ENCODE data around the gene AKAP3. TPM values are rescaled to one million over a fixed set of nuclear protein-coding genes. Genes with fewer than 3 reads are reported as not detected.

AKAP3 gene
- polyA plus RNA-seq, 2 of the 4 experiments (the other 2 are of a cell fraction) = 0.37 to 0.59 TPM

DNA sequence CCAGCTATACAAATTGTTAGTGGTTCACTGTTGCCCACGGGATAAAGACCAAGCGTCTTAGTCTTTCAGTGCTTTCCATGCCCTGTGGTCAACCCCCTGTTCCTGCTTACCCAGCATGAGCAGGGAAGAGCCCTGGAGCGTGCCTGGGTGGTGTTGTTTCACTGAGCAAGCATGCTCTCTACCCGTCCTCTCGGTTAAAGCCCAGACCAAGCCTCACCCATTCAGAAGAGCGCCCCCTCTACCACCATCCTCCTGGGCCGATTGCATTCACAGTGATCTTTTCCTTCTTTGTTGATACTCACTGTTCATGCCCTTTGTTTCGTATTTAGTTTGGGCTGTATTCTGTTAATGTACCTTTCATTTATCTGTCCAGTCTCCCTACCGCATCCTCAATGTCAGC lies 61.7 kb downstream of the AKAP3 start:
- POLR2A ChIA-PET = no interaction called here
- CTCF ChIA-PET = interaction anchor here (0.5 to 8.5 kb wide), 4 partner anchors 13 to 670 kb away, joined by 3 to 62 read pairs (median 4); no protein-coding TSS in a partner anchor
- H3K4me3 ChIP-seq = no peak overlapping the region
- no peak overlapping the region for H3K27ac ChIP-seq
- no peaks in the 10 kb centered on the region for H3K4me1 ChIP-seq
- TF ChIP-seq PHF8 (IDR thresholded peaks at IDR 0.05; ENCODE audit: borderline replicate concordance, low read depth) (no peak), RAD21 (conservative IDR thresholded peaks at IDR 0.05 in 1 of 2, IDR thresholded peaks at IDR 0.05 in 1 of 2) (no peak), CEBPB (IDR thresholded peaks at IDR 0.05) (no peak), HOXB13 (CRISPR knock-in tag; IDR thresholded peaks at IDR 0.05; ENCODE audit: low read depth) (no peak), MAZ (IDR thresholded peaks at IDR 0.05; ENCODE audit: borderline replicate concordance, low read depth, low read length) (no peak), POLR2AphosphoS2 (conservative IDR thresholded peaks at IDR 0.05; ENCODE audit: low read length) (no peak)
- TF ChIP-seq, protein P1, sequence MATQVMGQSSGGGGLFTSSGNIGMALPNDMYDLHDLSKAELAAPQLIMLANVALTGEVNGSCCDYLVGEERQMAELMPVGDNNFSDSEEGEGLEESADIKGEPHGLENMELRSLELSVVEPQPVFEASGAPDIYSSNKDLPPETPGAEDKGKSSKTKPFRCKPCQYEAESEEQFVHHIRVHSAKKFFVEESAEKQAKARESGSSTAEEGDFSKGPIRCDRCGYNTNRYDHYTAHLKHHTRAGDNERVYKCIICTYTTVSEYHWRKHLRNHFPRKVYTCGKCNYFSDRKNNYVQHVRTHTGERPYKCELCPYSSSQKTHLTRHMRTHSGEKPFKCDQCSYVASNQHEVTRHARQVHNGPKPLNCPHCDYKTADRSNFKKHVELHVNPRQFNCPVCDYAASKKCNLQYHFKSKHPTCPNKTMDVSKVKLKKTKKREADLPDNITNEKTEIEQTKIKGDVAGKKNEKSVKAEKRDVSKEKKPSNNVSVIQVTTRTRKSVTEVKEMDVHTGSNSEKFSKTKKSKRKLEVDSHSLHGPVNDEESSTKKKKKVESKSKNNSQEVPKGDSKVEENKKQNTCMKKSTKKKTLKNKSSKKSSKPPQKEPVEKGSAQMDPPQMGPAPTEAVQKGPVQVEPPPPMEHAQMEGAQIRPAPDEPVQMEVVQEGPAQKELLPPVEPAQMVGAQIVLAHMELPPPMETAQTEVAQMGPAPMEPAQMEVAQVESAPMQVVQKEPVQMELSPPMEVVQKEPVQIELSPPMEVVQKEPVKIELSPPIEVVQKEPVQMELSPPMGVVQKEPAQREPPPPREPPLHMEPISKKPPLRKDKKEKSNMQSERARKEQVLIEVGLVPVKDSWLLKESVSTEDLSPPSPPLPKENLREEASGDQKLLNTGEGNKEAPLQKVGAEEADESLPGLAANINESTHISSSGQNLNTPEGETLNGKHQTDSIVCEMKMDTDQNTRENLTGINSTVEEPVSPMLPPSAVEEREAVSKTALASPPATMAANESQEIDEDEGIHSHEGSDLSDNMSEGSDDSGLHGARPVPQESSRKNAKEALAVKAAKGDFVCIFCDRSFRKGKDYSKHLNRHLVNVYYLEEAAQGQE (IDR thresholded peaks at IDR 0.05) = no peak
- TF ChIP-seq, protein P2, sequence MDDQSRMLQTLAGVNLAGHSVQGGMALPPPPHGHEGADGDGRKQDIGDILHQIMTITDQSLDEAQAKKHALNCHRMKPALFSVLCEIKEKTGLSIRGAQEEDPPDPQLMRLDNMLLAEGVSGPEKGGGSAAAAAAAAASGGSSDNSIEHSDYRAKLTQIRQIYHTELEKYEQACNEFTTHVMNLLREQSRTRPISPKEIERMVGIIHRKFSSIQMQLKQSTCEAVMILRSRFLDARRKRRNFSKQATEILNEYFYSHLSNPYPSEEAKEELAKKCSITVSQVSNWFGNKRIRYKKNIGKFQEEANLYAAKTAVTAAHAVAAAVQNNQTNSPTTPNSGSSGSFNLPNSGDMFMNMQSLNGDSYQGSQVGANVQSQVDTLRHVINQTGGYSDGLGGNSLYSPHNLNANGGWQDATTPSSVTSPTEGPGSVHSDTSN (IDR thresholded peaks at IDR 0.05) = no peak
- TF ChIP-seq, protein P3, sequence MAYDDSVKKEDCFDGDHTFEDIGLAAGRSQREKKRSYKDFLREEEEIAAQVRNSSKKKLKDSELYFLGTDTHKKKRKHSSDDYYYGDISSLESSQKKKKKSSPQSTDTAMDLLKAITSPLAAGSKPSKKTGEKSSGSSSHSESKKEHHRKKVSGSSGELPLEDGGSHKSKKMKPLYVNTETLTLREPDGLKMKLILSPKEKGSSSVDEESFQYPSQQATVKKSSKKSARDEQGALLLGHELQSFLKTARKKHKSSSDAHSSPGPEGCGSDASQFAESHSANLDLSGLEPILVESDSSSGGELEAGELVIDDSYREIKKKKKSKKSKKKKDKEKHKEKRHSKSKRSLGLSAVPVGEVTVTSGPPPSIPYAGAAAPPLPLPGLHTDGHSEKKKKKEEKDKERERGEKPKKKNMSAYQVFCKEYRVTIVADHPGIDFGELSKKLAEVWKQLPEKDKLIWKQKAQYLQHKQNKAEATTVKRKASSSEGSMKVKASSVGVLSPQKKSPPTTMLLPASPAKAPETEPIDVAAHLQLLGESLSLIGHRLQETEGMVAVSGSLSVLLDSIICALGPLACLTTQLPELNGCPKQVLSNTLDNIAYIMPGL (CRISPR knock-in tag; IDR thresholded peaks at IDR 0.05; ENCODE audit: borderline replicate concordance) = no peak
- TF ChIP-seq, protein P4, sequence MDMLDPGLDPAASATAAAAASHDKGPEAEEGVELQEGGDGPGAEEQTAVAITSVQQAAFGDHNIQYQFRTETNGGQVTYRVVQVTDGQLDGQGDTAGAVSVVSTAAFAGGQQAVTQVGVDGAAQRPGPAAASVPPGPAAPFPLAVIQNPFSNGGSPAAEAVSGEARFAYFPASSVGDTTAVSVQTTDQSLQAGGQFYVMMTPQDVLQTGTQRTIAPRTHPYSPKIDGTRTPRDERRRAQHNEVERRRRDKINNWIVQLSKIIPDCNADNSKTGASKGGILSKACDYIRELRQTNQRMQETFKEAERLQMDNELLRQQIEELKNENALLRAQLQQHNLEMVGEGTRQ (IDR thresholded peaks at IDR 0.05) = no peak
- FAIRE-seq (no peak), DNase-seq (ENCODE audit: low read depth in 1 of 2, low spot score in 1 of 2) (no peak), ATAC-seq (peak in 1 of 2 experiments; percentile 66; a peak in 3 of 6 replicates)
- H3K4me2 ChIP-seq = no peak overlapping the region
- no peaks in the 10 kb centered on the region for H3K9me3 ChIP-seq
- WGBS (ENCODE audit: missing lambda C conversion rate) = 26% methylated on average over 9 of the region's 9 CpGs

DNA sequence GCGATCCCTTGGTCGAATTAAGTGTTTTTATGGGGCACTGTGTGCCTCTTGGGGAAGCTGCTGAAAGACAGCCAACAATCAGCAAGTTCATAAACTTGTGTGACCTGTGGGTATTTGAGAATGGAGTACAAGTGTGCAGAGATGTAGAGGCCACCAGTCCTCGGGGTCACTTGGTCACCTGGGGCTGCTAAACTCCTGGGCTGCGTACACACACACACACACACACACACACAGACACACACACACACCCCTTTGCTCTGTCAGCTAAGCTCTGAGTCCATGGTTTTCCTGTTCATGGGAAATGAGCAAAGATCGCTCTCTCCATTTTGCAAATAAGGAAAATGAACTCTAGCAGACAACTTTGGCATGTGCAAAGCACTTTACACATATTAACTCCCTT lies 62.4 kb downstream of the AKAP3 start:
- POLR2A ChIA-PET = no interaction called here
- Histone ChIP-seq H3K4me2 (no peak overlapping the region), H3K4me3 (no peak overlapping the region), H3K4me1 (no peaks in the 10 kb centered on the region), H3K27ac (no peak overlapping the region), H3K9me3 (no peaks in the 10 kb centered on the region)
- CTCF ChIA-PET = interaction anchor here (0.5 to 1.5 kb wide), 4 partner anchors 11 to 172 kb away, joined by 3 to 7 read pairs (median 4); no protein-coding TSS in a partner anchor
- 39% methylated on average over 3 of the region's 5 CpGs for WGBS (ENCODE audit: missing lambda C conversion rate)
- TF ChIP-seq POLR2AphosphoS2 (conservative IDR thresholded peaks at IDR 0.05; ENCODE audit: low read length) (no peak), NFE2L2 (conservative IDR thresholded peaks at IDR 0.05; ENCODE audit: low read length) (no peak), CHD4 (IDR thresholded peaks at IDR 0.05; ENCODE audit: borderline replicate concordance) (no peak), BHLHE40 (IDR thresholded peaks at IDR 0.05; ENCODE audit: low read depth, low read length) (no peak), HEYL (CRISPR knock-in tag; IDR thresholded peaks at IDR 0.05) (no peak), HOXB5 (CRISPR knock-in tag; IDR thresholded peaks at IDR 0.05) (no peak), RAD21 (conservative IDR thresholded peaks at IDR 0.05 in 1 of 2, IDR thresholded peaks at IDR 0.05 in 1 of 2) (no peak), CHD2 (IDR thresholded peaks at IDR 0.05; ENCODE audit: low read length, partially characterized antibody) (no peak), RARB (CRISPR knock-in tag; IDR thresholded peaks at IDR 0.05) (no peak), KDM1A (IDR thresholded peaks at IDR 0.05; ENCODE audit: low read depth) (no peak), SMC3 (IDR thresholded peaks at IDR 0.05) (no peak)
- DNase-seq (ENCODE audit: low read depth in 1 of 2, low spot score in 1 of 2) = no peak
- ATAC-seq = no peak
- FAIRE-seq = no peak
